A549 (cell line): Measurements from ENCODE around the gene UBAC1.

Source experiments
- CHD2 ChIP-seq: fragments of 150-350 bp; IDR thresholded peaks from 2 replicates; pipeline ENCODE4 v1.6.1; 2014; ENCODE audit warnings: low read length; ENCODE audit not compliant: partially characterized antibody
- CTCF ChIP-seq: fragments of >200 bp; sonication (Bioruptor Twin); formaldehyde crosslinking; IDR thresholded peaks from 3 replicates; pipeline ENCODE4 v1.5.1; 2016
- POLR2A ChIP-seq: IDR thresholded peaks from 2 replicates; pipeline ENCODE4 v1.6.1; 2012; ENCODE audit warnings: mild to moderate bottlenecking, low read length
- RAD21 ChIP-seq, 2 experiments: fragments of >200 bp in 1 of 2; sonication (Bioruptor Twin) in 1 of 2; formaldehyde crosslinking in 1 of 2; IDR thresholded peaks in 1 of 2; conservative IDR thresholded peaks in 1 of 2; 2 replicates in 1 of 2; 3 replicates in 1 of 2; pipeline ENCODE4 v1.6.1; 2012 to 2018; ENCODE audit warnings: inconsistent platforms in 1 of 2
- TF ChIP-seq, protein P1 (sequence below): fragments of 200-600 bp; sonication (generic); IDR thresholded peaks from 2 replicates; pipeline ENCODE4 v1.6.1; 2016; ENCODE audit warnings: antibody characterized with exemption, mild to moderate bottlenecking, moderate library complexity

DNA sequence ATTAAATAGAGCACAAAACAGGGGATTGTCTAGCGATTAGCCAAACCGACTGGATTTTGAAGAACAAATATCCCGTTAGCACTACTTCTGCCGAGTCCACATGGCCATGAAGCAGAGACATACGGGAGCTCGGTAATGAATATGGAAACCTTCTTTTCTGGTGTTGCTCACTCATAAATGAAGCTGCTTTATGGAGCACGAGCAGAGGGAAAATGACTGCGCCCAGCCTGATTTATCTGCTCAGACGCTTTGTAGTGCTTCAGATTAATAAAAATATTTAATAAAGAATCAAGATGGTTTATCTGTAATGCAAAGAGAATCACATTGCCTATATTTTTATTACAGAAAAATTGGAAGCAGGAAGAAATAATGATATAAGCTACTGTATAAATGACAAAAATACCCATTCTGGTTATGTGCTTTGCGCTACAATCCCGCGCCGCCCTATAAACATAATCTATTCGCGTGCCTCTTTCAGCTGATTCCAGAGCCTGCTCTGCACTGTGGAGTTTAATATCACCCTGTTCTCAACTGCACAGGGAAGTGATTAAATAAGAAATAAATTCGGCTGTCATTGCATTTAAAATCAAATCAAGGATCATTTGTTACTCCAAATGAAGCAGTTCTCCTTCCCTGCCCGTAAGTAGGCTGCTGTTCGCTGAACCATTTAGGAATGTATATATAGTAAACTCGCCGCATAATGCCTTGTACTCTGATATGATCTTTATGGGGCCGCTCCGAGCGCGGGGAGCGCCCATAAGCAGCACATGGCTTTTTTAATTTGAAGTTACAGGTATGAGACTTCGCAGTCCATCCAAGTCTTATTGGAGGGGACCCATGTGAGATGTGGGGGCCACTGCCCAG lies 22.3 kb upstream of the UBAC1 start:
- TF ChIP-seq POLR2A (no peak), RAD21 (conservative IDR thresholded peaks at IDR 0.05 in 1 of 2, IDR thresholded peaks at IDR 0.05 in 1 of 2) (no peak), CTCF (no peak), CHD2 (no peak)
- TF ChIP-seq, protein P1, sequence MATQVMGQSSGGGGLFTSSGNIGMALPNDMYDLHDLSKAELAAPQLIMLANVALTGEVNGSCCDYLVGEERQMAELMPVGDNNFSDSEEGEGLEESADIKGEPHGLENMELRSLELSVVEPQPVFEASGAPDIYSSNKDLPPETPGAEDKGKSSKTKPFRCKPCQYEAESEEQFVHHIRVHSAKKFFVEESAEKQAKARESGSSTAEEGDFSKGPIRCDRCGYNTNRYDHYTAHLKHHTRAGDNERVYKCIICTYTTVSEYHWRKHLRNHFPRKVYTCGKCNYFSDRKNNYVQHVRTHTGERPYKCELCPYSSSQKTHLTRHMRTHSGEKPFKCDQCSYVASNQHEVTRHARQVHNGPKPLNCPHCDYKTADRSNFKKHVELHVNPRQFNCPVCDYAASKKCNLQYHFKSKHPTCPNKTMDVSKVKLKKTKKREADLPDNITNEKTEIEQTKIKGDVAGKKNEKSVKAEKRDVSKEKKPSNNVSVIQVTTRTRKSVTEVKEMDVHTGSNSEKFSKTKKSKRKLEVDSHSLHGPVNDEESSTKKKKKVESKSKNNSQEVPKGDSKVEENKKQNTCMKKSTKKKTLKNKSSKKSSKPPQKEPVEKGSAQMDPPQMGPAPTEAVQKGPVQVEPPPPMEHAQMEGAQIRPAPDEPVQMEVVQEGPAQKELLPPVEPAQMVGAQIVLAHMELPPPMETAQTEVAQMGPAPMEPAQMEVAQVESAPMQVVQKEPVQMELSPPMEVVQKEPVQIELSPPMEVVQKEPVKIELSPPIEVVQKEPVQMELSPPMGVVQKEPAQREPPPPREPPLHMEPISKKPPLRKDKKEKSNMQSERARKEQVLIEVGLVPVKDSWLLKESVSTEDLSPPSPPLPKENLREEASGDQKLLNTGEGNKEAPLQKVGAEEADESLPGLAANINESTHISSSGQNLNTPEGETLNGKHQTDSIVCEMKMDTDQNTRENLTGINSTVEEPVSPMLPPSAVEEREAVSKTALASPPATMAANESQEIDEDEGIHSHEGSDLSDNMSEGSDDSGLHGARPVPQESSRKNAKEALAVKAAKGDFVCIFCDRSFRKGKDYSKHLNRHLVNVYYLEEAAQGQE: no peak
